Ascending aorta (tissue), 2 donors: ENCODE results near the gene SPAG5. TPM values are rescaled to one million over a fixed set of nuclear protein-coding genes. Genes with fewer than 3 reads are reported as not detected.

Experiments used
- DNase-seq, 2 donors: peaks; one replicate each; pipeline ENCODE4 v3.0.0-alpha.2; 2019; ENCODE audit warnings: low spot score in 2 of 2
- H3K27ac ChIP-seq, 2 donors: fragments of 200-600 bp; sonication (generic); one replicate each; pipeline ENCODE4 v1.5.1; 2016 to 2017; ENCODE audit warnings: mild to moderate bottlenecking in 1 of 2
- H3K27me3 ChIP-seq: fragments of 200-600 bp; sonication (generic); one replicate; pipeline ENCODE4 v1.5.1; 2017
- H3K36me3 ChIP-seq, 2 donors: fragments of 200-600 bp; sonication (generic); one replicate each; pipeline ENCODE4 v1.5.1; 2016
- H3K4me1 ChIP-seq, 2 donors: fragments of 200-600 bp; sonication (generic); one replicate each; pipeline ENCODE4 v1.5.1; 2016 to 2017; ENCODE audit warnings: mild to moderate bottlenecking in 1 of 2
- H3K4me3 ChIP-seq, 2 donors: fragments of 200-600 bp; sonication (generic); one replicate each; pipeline ENCODE4 v1.5.1; 2016 to 2017; ENCODE audit warnings: mild to moderate bottlenecking in 1 of 2
- H3K9me3 ChIP-seq, 2 donors: fragments of 200-600 bp; sonication (generic); one replicate each; pipeline ENCODE4 v1.5.1; 2016
- CTCF ChIP-seq, 3 experiments: fragments of 200-600 bp in 2 of 3; fragments of 450-650 bp in 1 of 3; sonication (generic) in 2 of 3; IDR thresholded peaks; one replicate each; pipeline ENCODE4 v1.5.1; 2016 to 2019; ENCODE audit warnings: antibody characterized with exemption in 3 of 3, mild to moderate bottlenecking in 1 of 3, moderate library complexity in 1 of 3
- intact Hi-C: fragments of 100-400 bp; cut with DNase I; formaldehyde crosslinking; loops from one replicate; pipeline ENCODE4 v1.15.1; 2023
- total RNA-seq: library from RNA; depleted of rRNA; stranded (reverse); fragments of >200 nt; gene quantifications from one replicate; pipeline ENCODE4 v1.1.0, GENCODE V29; 2016

The SPAG5 gene
- total RNA-seq, 1 donor from 2014 or later = 1.6 TPM

GRCh38 chr17:28536532-28537218 lies 62.1 kb downstream of the SPAG5 start:
- Histone ChIP-seq H3K36me3 (no peaks in the 10 kb centered on the region), H3K4me1 (no peaks in the 10 kb centered on the region), H3K27ac (no peak overlapping the region), H3K4me3 (no peak overlapping the region), H3K9me3 (no peaks in the 10 kb centered on the region), H3K27me3 (no peaks in the 10 kb centered on the region)
- intact Hi-C loops = no loop called here
- DNase-seq = no peak
- TF ChIP-seq CTCF (IDR thresholded peaks at IDR 0.05) = no peak

GRCh38 chr17:28534740-28535375 lies 64.0 kb downstream of the SPAG5 start:
- Histone ChIP-seq H3K27ac (no peak overlapping the region), H3K9me3 (no peaks in the 10 kb centered on the region), H3K36me3 (no peaks in the 10 kb centered on the region), H3K4me1 (no peaks in the 10 kb centered on the region), H3K4me3 (no peak overlapping the region), H3K27me3 (no peaks in the 10 kb centered on the region)
- DNase-seq = no peak
- no peak for TF ChIP-seq CTCF (IDR thresholded peaks at IDR 0.05)
- intact Hi-C loops = no loop called here

GRCh38 chr17:28533091-28533807 lies 65.6 kb downstream of the SPAG5 start:
- H3K4me1 ChIP-seq = no peaks in the 10 kb centered on the region
- no peak for DNase-seq
- H3K4me3 ChIP-seq = no peak overlapping the region
- no peak for TF ChIP-seq CTCF (IDR thresholded peaks at IDR 0.05)
- intact Hi-C loops = no loop called here
- H3K9me3 ChIP-seq = no peaks in the 10 kb centered on the region
- H3K36me3 ChIP-seq = no peaks in the 10 kb centered on the region
- no peak overlapping the region for H3K27ac ChIP-seq
- H3K27me3 ChIP-seq = no peaks in the 10 kb centered on the region

GRCh38 chr17:28532050-28532960 lies 66.5 kb downstream of the SPAG5 start:
- H3K27me3 ChIP-seq = no peaks in the 10 kb centered on the region
- H3K36me3 ChIP-seq = no peaks in the 10 kb centered on the region
- H3K4me3 ChIP-seq = no peak overlapping the region
- DNase-seq = no peak
- no peak for TF ChIP-seq CTCF (IDR thresholded peaks at IDR 0.05)
- H3K4me1 ChIP-seq = no peaks in the 10 kb centered on the region
- H3K9me3 ChIP-seq = no peaks in the 10 kb centered on the region
- no peak overlapping the region for H3K27ac ChIP-seq
- intact Hi-C loops = no loop called here

- Histone ChIP-seq H3K4me1 (no peaks in the 10 kb centered on the region), H3K4me3 (no peak overlapping the region), H3K27ac (no peak overlapping the region), H3K9me3 (no peaks in the 10 kb centered on the region), H3K27me3 (no peaks in the 10 kb centered on the region), H3K36me3 (no peaks in the 10 kb centered on the region)
- DNase-seq = no peak
- intact Hi-C loops = no loop called here
- no peak for TF ChIP-seq CTCF (IDR thresholded peaks at IDR 0.05)
Observed at GRCh38 chr17:28530926-28531325, 67.9 kb downstream of the SPAG5 start.
